ENCODE measurements around the gene C6orf15.

GRCh38 chr6:31131595-31131994 lies 19.2 kb upstream of the C6orf15 start:
- TF ChIP-seq, protein P1, sequence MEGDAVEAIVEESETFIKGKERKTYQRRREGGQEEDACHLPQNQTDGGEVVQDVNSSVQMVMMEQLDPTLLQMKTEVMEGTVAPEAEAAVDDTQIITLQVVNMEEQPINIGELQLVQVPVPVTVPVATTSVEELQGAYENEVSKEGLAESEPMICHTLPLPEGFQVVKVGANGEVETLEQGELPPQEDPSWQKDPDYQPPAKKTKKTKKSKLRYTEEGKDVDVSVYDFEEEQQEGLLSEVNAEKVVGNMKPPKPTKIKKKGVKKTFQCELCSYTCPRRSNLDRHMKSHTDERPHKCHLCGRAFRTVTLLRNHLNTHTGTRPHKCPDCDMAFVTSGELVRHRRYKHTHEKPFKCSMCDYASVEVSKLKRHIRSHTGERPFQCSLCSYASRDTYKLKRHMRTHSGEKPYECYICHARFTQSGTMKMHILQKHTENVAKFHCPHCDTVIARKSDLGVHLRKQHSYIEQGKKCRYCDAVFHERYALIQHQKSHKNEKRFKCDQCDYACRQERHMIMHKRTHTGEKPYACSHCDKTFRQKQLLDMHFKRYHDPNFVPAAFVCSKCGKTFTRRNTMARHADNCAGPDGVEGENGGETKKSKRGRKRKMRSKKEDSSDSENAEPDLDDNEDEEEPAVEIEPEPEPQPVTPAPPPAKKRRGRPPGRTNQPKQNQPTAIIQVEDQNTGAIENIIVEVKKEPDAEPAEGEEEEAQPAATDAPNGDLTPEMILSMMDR (IDR thresholded peaks at IDR 0.05): no peak
- no peak for TF ChIP-seq EZH2 (IDR thresholded peaks at IDR 0.05)
- TF ChIP-seq EZH2phosphoT487 (IDR thresholded peaks at IDR 0.05): no peak
